Astrocyte (in vitro differentiated cells and primary cell): ENCODE data around the gene BTN2A1. TPM values are rescaled to one million over a fixed set of nuclear protein-coding genes. Genes with fewer than 3 reads are reported as not detected.
"Not testable (repeated sequence)": the region's sequence is repeated elsewhere in the genome, so short reads cannot be mapped to it uniquely, and the experiment has no call there.

ENCODE experiments used
- DNase-seq: peaks from one replicate; pipeline ENCODE4 v3.0.0-alpha.2; 2010; ENCODE audit warnings: low read depth
- FAIRE-seq: peaks from 2 replicates; lab custom pipeline; 2011; peaks lifted over from hg19 to GRCh38; lab: Jason Lieb, UNC
- H2AFZ ChIP-seq: 2 replicates; pipeline ENCODE4 v1.6.0; 2012; ENCODE audit warnings: low read depth, low read length, inconsistent platforms
- H3K27ac ChIP-seq: 2 replicates; pipeline ENCODE4 v1.5.1; 2011; ENCODE audit warnings: low read depth, low read length, inconsistent platforms
- H3K27me3 ChIP-seq: 2 replicates; pipeline ENCODE4 v1.6.0; 2011; ENCODE audit warnings: low read length, inconsistent platforms; ENCODE audit not compliant: insufficient read depth
- H3K36me3 ChIP-seq: 2 replicates; pipeline ENCODE4 v1.5.1; 2011; ENCODE audit warnings: low read length, inconsistent platforms; ENCODE audit not compliant: insufficient read depth
- H3K4me1 ChIP-seq: 2 replicates; pipeline ENCODE4 v1.5.1; 2011; ENCODE audit warnings: low read length, inconsistent platforms; ENCODE audit not compliant: insufficient read depth
- H3K4me2 ChIP-seq: 2 replicates; pipeline ENCODE4 v1.6.0; 2012; ENCODE audit warnings: low read length, inconsistent platforms
- H3K4me3 ChIP-seq: 2 replicates; pipeline ENCODE4 v1.5.1; 2011; ENCODE audit warnings: low read depth, mild to moderate bottlenecking, low read length, inconsistent platforms; ENCODE audit not compliant: insufficient read depth
- H3K79me2 ChIP-seq: 2 replicates; pipeline ENCODE4 v1.6.0; 2012; ENCODE audit warnings: mild to moderate bottlenecking, low read length, inconsistent platforms; ENCODE audit not compliant: insufficient read depth
- H3K9ac ChIP-seq: 2 replicates; pipeline ENCODE4 v1.6.0; 2012; ENCODE audit warnings: mild to moderate bottlenecking, low read length, inconsistent platforms
- H3K9me3 ChIP-seq: 2 replicates; pipeline ENCODE4 v1.5.1; 2012; ENCODE audit warnings: low read depth, mild to moderate bottlenecking, low read length, inconsistent platforms; ENCODE audit not compliant: insufficient read depth
- H4K20me1 ChIP-seq: 2 replicates; pipeline ENCODE4 v1.6.0; 2012; ENCODE audit warnings: low read length, inconsistent platforms; ENCODE audit not compliant: insufficient read depth
- H3K27ac Mint-ChIP-seq: one replicate; pipeline ENCODE4 v1.8.0; 2021; ENCODE audit warnings: mild to moderate bottlenecking, mixed read lengths; ENCODE audit not compliant: unreplicated experiment
- H3K27me3 Mint-ChIP-seq: one replicate; pipeline ENCODE4 v1.8.0; 2021; ENCODE audit warnings: low read depth, mixed read lengths; ENCODE audit not compliant: unreplicated experiment
- H3K36me3 Mint-ChIP-seq: one replicate; pipeline ENCODE4 v1.8.0; 2021; ENCODE audit warnings: low read depth, mixed read lengths; ENCODE audit not compliant: unreplicated experiment
- H3K4me1 Mint-ChIP-seq: one replicate; pipeline ENCODE4 v1.8.0; 2021; ENCODE audit warnings: low read depth, mixed read lengths; ENCODE audit not compliant: unreplicated experiment
- H3K4me3 Mint-ChIP-seq: one replicate; pipeline ENCODE4 v1.8.0; 2021; ENCODE audit warnings: mild to moderate bottlenecking, moderate library complexity, mixed read lengths; ENCODE audit not compliant: unreplicated experiment
- H3K9me3 Mint-ChIP-seq: one replicate; pipeline ENCODE4 v1.8.0; 2021; ENCODE audit warnings: mild to moderate bottlenecking, mixed read lengths; ENCODE audit not compliant: unreplicated experiment
- CTCF ChIP-seq: IDR thresholded peaks from 2 replicates; pipeline ENCODE4 v1.5.1; 2011; ENCODE audit warnings: low read depth, mild to moderate bottlenecking, inconsistent platforms, low read length, moderate library complexity; ENCODE audit not compliant: insufficient read depth
- EZH2 ChIP-seq: IDR thresholded peaks from 2 replicates; pipeline ENCODE4 v1.6.1; 2012; ENCODE audit warnings: mild to moderate bottlenecking, low read length, inconsistent platforms; ENCODE audit not compliant: insufficient read depth
- total RNA-seq: library from RNA; stranded (reverse); gene quantifications from 2 replicates; pipeline ENCODE4 v1.2.1, GENCODE V29; 2021

Gene BTN2A1
- total RNA-seq, 1 donor from 2014 or later: 50.4 TPM

GRCh38 chr6:26432627-26433201 lies 25.0 kb upstream of the BTN2A1 start:
- peak overlapping the region; percentile 53 for H3K4me2 ChIP-seq
- Mint-ChIP-seq H3K4me1 (no peaks in the 10 kb centered on the region), H3K4me3 (no peak overlapping the region), H3K9me3 (peaks cover 16% of the 10 kb centered on the region), H3K36me3 (peaks cover 38% of the 10 kb centered on the region), H3K27me3 (no peaks in the 10 kb centered on the region), H3K27ac (no peak overlapping the region)
- FAIRE-seq (peak; percentile 17), DNase-seq (peak; percentile 30)
- no peak overlapping the region for H2AFZ ChIP-seq
- peaks cover 3% of the 10 kb centered on the region for H3K4me1 ChIP-seq
- peaks cover 16% of the 10 kb centered on the region for H3K36me3 ChIP-seq
- TF ChIP-seq EZH2 (no peak), CTCF (no peak)
- H3K27ac ChIP-seq: peak overlapping the region; percentile 31
- H4K20me1 ChIP-seq: no peaks in the 10 kb centered on the region
- no peaks in the 10 kb centered on the region for H3K9me3 ChIP-seq
- H3K27me3 ChIP-seq: no peaks in the 10 kb centered on the region
- no peaks in the 10 kb centered on the region for H3K79me2 ChIP-seq
- H3K4me3 ChIP-seq: no peak overlapping the region
- H3K9ac ChIP-seq: no peak overlapping the region

- not testable (repeated sequence) for H3K27ac ChIP-seq, H3K27ac Mint-ChIP-seq, H3K4me1 Mint-ChIP-seq, H3K4me2 ChIP-seq, H3K4me3 Mint-ChIP-seq, FAIRE-seq, DNase-seq, H4K20me1 ChIP-seq, H2AFZ ChIP-seq, H3K4me1 ChIP-seq, H3K79me2 ChIP-seq, H3K9ac ChIP-seq, H3K27me3 Mint-ChIP-seq, H3K9me3 ChIP-seq, H3K27me3 ChIP-seq, H3K4me3 ChIP-seq
- H3K36me3 ChIP-seq: peaks cover 13% of the 10 kb centered on the region
- Mint-ChIP-seq H3K36me3 (peaks cover 30% of the 10 kb centered on the region), H3K9me3 (peaks cover 16% of the 10 kb centered on the region)
These were observed 24.1 kb upstream of the BTN2A1 start for GRCh38 chr6:26433680-26434079.

DNA sequence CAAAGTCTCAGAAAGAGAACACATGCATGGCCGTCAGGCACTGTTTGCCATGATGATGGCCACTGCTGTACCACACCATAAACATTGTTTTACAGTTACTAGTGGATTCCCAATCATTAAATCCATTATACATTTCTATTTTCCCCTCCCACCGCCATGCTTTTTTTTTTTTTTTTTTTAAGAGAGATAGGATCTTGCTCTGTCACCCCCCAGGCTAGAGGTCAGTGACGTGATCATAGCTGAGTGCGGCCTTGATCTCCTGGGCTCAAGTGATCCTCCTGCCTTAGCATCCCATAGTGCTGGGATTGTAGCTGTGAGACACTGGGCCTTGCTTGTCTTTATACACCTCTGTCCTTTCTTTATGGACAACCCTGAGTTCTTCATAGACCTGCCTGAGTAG lies 21.7 kb upstream of the BTN2A1 start:
- peaks cover 23% of the 10 kb centered on the region for H3K36me3 Mint-ChIP-seq
- Histone ChIP-seq H3K4me3 (no peak overlapping the region), H2AFZ (no peak overlapping the region), H3K36me3 (no peaks in the 10 kb centered on the region), H4K20me1 (no peaks in the 10 kb centered on the region), H3K4me2 (no peak overlapping the region), H3K9me3 (no peaks in the 10 kb centered on the region), H3K27me3 (no peaks in the 10 kb centered on the region), H3K27ac (no peak overlapping the region), H3K79me2 (no peaks in the 10 kb centered on the region), H3K4me1 (peaks cover 8% of the 10 kb centered on the region), H3K9ac (no peak overlapping the region)
- TF ChIP-seq CTCF (no peak), EZH2 (no peak)
- H3K27ac Mint-ChIP-seq: no peak overlapping the region
- FAIRE-seq (no peak), DNase-seq (no peak)
- peaks cover 3% of the 10 kb centered on the region for H3K4me1 Mint-ChIP-seq
- peaks cover 16% of the 10 kb centered on the region for H3K9me3 Mint-ChIP-seq
- H3K4me3 Mint-ChIP-seq: no peak overlapping the region
- no peaks in the 10 kb centered on the region for H3K27me3 Mint-ChIP-seq
